GM18517 (cell line): ENCODE measurements around the gene MLH3.
"Not testable (repeated sequence)": the region's sequence is repeated elsewhere in the genome, so short reads cannot be mapped to it uniquely, and the experiment has no call there.

ENCODE experiments used
- ATAC-seq: cut with Tn5 transposase; IDR thresholded peaks from one replicate; pipeline ENCODE4 v1.9.1; 2021; ENCODE audit warnings: mild to moderate bottlenecking, moderate library complexity; ENCODE audit not compliant: unreplicated experiment

Gene MLH3

DNA sequence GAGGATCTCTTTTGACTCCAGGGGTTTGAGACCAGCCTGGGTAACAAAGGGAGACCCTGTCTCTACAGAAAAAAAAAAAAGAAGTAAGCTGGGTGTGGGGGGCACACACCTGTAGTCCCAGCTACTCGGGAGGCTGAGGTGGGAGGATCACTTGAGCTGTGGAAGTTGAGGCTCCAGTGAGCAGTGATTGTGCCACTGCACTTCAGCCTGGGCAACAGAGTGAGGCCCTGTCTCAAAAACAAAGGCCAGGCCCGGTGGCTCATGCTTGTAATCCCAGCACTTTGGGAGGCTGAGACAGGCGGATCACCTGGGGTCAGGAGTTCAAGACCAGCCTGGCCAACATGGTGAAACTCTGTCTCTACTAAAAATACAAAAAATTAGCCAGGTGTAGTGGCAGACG lies 16.5 kb upstream of the MLH3 start:
- ATAC-seq, result not testable (repeated sequence)

DNA sequence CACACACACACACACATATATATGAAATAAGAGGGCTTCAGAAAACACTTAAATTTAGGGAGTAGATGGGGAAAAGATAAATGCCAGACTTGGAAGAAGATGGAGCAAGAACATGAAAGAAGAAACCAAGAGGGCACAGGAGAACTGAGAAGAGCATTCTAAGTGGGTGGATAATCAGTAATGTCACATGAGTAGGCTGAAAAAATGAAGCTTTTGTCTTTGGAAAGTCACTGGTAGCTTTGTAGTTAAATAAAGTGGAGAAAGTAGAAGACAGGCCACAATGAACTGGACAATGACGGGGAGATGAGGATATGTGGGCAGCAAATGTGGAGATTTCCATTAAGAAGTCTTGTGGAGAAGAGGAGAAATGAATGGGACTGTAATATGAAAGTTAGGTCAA lies 15.9 kb upstream of the MLH3 start:
- no peak for ATAC-seq

DNA sequence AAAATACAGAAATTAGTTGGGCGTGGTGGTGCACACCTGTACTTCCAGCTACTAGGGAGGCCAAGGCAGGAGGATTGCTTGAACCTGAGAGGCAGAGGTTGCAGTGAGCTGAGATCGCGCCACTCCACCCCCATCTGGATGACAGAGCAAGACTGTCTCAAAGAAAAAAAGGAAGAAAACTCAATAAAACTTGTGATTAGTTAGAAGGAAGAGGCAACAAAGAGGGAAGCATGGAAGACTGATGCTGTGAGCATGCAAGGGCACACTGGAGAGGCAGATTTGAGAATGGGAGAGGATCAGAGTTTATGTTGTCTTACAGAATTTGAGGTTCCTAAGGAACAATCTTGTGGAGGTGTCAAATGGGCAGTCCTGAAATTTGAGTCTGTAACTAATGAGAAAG lies 15.4 kb upstream of the MLH3 start:
- ATAC-seq, result no peak

DNA sequence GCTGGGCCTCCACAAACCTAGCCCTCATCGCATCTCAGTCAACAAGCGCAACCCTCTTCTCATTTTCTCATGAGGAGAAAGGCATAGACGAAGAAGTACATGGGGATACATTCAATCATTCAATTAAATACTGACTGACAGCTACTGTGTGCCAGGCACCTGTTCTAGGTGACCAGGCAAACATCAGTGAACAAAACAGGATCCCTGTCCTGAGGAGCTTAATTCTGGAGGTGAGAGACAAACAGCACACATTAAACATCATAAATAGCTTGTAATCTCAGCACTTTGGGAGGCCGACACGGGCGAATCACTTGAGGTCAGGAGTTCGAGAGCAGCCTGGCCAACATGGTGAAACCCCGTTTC lies 12.9 kb upstream of the MLH3 start:
- ATAC-seq, result no peak

DNA sequence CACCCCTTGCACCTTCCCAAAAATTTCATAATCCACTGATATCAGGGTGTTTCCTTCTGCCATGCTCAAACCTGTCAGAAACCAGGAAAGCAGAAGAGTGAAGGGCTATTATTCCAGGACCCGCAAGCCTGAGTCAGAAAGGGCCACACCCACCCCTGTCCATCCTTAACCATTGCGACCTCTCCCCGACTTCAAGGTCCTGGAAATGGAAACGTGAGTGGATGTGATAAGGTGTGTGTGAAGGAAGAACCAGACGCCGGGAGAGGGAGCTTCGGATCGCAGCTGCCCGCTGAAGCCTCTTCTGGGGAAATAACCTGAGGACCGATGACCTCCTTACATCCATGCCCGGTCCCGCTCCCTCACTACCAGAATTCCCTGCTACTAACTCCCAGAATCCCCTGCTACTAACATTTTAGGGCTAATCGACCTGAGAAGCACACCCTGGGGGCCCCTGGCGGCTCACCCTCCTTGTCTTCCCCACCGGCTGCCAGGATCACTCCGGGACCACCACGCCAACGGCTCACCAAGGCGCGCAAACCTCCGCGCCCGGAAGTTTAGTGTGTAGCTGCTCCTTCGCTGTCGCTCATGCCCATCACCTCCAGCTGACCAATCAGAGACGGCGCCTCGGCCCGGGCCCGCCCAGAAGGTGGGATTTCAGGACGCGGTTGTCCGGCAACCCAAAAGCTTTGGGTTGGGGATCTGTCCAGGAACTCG lies 12.4 kb upstream of the MLH3 start, which contains the start of gene ACYP1:
ACYP1 (minus strand) TSS at position 534 of the 714 bp plus-strand sequence; CDS start at position 63, 471 bp downstream.
- ATAC-seq, result peak; percentile 90

DNA sequence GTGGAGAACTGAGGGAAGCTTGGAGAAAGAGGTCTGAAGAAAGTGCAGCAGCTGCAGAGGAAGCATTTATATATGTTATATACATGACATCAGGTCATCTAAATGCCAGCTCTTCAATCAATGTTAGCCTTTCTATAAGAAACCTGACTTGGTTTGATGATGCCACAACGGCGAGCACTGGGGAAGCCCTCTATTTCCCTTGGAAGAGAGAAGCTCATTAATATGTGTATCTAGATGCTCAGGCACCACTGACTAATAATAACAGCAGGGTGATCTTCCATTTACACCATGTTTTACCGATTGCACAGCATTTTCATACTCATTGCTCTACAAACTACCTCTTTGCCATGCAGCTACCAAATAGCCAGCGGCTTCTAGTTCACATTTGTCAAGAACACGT lies 11.7 kb upstream of the MLH3 start:
- no peak for ATAC-seq

DNA sequence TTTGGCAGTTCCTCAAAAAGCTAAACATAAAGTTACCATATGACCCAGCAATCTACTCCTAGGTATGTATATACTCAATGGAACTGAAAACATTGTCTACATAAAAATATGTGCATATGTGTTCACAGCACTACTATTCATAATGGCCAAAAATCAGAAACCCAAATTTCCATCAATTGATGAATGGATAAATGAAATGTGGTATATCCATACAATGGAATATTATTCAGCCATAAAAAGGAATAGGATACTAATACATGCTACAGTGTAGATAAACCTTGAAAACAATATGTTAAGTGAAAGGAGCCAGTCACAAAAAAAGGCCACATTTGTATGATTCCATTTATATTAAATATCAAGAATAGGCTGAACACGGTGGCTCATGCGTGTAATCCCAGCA lies 9.2 kb upstream of the MLH3 start:
- ATAC-seq, result no peak

DNA sequence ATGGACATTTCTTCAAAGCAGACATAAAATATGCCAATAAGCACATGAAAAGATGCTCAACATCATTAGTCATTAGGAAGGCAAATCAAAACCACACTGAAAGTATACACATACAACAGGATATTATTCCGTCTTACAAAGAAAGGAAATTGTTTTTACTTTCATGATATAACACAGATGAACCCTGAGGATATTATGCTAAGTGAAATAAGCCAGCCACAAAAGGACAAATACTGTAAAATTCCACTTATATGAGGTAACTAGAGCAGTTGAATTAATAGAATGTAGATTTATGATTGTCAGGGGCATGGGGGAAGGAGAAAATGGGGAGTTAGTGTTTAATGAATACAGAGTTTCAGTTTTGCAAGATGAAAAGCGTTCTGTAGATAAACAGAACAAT lies 8.4 kb upstream of the MLH3 start:
- ATAC-seq, result no peak

DNA sequence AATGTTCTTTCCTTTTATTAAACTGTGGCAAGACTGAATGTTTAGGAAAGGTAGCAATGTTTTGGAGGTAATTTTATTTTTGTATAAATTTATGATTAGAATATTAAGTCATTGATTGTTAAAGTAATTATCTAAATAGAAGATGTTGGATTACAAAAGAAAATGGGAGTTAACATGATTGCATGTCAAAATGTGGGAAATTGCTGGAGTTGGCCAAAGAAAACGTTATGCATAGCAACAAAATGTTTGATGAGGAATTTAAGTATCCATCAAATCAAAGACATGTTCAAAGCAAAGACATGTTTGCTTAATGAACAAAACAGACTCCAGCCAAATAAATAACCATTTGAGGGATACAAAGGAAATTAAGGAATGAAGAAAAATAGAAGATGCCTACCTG lies 3.2 kb upstream of the MLH3 start:
- ATAC-seq, result no peak

DNA sequence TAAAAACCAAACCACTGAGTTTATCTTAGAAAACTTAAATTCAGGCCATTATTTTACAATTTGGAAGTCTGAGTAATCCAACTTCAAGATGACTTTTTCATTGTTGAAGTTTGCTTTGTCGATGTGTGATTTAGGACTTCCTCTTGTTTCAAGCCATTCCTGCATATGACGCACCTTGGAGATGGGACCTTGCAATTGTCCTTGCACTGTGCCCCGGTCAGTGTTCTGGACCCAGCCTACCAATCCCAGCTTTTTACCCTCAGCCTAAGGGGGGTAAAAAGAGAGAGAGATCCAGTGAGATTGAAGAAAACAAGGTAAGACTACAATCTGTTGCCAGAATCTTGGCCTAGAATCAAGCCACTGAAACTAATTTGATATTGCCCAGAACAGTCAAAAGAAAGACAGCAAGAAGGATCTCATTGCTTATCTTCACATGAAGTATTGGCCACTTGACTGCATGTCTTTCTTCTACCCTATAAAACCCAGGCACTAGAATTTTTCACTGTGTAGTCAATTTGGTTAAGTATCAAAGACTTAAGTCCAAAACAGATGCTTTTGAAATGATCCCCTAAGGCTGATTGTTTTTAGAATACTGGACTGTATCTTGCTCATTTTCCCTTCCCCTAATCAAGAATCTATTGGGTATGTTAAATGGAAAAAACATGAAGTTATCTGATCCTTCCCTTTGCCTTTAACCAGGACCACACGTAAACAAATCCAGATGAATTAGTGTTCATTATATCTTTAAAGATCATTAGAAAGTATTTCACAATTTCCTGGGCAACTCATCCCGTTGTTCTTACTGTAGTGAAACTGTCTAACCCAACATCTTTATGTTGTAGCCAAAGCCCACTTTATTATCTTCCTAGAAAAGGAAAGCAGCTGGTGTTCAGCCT lies 2.4 kb upstream of the MLH3 start:
- ATAC-seq, result no peak

DNA sequence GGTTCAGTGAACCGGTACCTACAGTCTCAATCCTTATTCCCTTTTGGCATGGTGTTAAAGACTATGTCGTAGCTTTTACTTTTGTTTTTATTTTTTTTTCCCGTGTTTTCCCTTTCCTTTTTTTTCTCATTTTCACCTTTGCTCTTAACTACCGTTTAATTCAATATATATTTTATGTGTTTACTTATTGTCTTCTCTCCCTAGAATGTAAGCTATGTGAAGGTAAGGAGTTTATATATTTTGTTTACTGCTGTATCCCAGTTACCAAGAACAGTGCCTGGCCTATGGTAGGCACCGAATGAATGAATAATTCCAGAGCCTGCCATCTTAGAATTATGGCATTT lies 261 bp upstream of the MLH3 start:
- ATAC-seq, result no peak

DNA sequence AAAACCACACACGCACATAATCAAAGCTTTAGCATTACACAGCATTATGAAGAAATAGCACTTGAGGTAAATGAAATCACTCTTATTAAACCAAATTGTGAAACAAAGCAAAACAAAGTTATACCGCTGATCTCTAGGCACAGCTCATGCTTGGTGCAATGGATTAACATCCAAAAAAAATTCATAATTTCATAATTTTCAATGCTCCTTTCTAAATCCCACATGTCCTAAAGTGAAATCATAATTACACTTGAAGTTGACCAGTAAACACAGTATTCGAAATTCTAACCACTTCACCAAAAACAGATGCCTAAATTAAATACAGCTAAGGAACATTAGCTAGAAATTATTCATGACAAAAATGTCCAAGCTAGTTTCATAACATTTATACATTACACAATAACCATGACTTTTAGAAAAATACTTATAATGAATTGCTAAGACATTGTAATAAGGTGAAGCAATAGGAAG lies 1.5 kb downstream of the MLH3 start:
- no peak for ATAC-seq

DNA sequence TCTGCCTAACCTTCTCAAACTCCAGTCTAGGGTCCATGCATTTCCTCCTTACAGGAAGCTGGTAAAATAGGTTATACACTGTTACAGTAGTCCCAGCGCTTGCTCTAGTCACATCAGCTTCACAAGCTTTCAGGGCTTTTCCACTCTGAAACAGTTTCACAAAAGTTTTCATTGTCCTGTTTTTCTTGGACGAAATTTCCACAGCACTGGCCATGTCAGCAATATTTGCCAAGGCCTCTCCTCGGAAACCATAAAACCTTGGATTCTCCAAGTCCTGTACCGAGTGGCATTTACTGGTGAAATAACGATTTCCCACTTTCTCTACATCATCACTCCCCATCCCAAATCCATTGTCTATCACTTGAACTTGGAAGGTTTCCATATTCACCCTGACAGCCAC lies 2.1 kb downstream of the MLH3 start:
- ATAC-seq, result no peak

DNA sequence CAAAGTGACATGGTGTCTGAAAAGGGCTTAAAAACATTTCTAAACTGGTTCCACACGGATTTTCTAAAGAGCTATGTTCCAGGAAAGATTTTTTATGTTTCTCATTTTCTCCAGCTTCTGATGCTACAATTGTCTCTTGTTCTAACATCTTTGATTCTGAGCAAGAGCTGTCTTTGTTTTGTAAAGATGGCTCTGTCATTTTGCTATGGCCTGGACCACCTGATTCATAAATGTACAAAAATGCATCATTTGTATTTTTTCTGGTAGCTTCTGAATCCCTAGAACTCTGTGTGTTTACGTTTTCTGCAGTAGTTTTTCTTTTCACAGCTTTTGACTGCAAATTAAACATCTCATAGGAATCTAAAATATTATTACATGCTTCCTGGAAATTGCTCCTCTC lies 3.2 kb downstream of the MLH3 start:
- no peak for ATAC-seq

DNA sequence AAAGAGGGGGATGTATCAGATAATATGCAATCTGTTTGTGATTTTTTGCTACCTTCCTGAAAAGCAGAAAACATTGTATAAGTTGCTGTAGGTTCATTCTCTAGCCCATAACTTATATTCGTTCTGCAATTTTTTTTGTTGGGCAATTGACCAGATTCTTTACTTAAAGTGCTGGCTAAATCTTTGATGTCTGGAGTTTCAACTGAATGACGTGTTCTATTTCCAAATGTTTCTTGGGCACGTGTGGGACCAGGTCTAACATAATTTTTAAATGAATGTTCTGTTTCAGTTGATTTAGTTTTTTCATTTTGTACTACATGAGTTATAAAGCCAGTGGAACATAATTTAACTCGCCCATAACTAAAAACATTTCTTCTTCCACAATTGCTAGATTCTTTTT lies 3.8 kb downstream of the MLH3 start:
- no peak for ATAC-seq

DNA sequence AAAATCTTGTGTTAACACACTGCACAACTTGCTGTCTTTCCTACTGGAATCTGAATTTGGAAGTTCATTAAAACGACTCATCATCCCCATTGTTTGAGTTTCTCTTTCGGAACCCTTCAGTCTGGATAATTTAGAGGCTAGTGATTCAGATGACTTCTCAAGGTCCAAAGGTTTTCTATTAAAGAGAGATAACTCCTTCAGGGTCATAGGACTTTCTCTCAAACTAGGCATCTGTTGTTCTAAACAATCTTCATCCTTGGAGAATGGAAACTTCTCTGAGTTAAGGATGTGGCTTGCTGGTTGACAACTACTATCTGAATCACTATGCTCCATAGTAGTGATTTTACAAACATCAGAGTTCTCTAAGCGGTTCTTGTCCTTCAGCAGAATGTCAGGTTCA lies 4.4 kb downstream of the MLH3 start:
- no peak for ATAC-seq

DNA sequence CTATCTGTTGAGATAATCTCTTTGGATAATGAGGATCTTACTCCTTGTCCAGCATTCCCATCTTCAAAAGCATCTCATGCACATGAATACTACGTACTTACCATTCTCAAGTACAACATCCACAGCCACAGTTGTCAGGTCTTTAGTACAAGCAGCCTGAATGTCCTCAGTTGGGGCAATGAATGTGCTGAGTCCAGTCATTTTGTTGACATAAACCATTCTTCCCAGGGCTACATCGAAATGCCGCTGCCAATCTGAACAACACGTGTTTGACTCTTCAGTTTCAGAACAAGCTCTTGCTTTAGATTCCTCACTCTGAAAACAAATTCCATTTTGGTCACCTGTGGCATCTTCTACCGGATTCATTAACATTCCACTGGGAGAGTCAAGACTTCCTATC lies 5.0 kb downstream of the MLH3 start:
- no peak for ATAC-seq

DNA sequence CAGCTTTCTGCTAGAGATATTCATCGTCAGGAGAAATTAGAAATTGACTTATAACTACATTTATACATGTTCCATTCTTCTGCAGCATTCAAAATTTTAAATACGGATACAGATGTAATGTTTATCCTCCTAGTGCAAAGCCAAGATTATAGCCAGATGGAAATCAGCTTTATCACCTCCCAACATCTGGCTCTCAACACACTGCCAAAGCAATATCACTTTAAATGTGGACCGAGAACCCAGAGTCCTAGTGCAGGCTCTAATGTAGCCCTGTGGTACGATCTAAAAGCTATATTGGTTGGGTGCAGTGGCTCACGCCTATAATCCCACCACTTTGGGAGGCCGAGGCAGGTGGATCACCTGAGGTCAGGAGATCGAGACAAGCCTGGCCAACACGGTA lies 6.5 kb downstream of the MLH3 start:
- no peak for ATAC-seq

DNA sequence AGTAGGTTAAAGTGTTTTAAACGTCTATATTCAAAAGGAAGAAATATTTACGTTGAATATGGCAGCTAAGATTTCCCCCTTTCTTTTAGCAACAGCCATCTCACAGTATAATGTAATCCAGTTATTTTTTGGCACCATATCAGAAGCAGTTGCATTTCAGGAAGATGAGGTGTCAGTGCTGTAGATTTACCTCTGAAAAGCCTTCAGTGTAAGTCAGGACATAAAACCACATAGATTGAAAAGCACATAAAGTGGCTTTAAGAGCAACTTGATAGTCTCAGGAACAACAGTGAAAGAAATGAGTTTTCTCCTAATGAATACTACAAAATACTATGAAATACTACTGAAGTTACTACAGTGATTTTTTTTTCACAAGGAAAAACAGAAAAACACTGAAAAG lies 6.9 kb downstream of the MLH3 start:
- ATAC-seq, result no peak

DNA sequence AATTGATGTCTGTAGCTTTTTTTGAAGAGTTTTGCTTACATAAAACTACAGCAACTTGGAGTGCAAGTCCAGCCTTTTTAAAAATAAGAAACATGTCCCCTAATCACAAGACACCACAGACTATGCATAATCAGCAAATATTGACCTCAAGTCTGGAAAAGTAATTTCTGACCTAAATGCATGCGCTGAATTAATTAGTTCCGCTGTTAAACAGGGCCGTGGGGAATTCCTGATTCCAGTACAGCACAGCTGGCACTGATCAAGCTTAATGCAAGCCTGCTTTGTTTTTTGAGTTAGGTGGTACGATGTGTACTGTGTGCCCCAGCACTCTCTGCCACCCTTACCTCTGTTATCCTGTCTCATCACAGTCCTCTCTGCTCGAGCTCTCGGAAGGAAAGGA lies 9.2 kb downstream of the MLH3 start:
- ATAC-seq, result no peak

DNA sequence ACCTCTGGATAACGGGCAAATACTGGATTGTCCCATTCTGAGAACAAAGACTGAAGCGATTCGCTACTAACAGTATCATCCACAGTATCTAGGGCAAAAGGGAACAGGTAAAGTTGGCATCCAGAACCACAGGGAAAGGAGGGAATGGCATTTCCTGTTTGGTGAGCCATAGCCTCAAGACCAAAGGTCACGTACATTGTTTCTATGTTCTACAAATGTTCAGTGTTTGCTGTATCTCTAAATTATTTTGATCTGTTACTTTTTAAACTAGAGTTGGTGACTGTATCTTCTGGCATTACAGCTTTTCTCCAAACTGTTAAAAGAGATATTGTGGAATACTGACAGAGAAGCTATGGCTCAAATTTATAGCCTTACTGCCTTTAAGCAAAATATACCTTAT lies 9.7 kb downstream of the MLH3 start:
- no peak for ATAC-seq

DNA sequence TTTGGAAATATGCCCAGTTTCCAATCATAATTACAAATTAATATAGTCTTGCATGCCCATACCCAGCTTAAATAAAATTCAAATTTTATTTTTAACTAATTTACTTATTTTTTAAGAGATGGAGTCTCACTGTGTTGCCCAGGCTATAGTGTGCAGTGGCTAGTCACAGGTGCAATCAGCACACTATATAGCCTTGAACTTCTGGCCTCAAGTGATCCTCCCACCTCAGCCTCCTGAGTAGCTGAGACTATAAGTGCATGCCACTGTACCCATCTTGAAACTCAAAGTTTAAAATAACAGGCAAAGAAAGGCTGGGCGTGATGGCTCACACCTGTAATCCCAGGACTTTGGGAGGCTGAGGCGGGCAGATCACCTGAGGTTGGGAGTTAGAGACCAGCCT lies 10.3 kb downstream of the MLH3 start:
- ATAC-seq, result no peak
